BLaER1 (cell line): ENCODE data around the gene TMEM59L.

Experiments
- H3K27ac ChIP-seq: shearing (Covaris generic); formaldehyde crosslinking; 2 replicates; pipeline ENCODE4 v1.8.1; 2022
- H3K27me3 ChIP-seq: shearing (Covaris generic); formaldehyde crosslinking; 2 replicates; pipeline ENCODE4 v1.8.1; 2022
- H3K36me3 ChIP-seq: shearing (Covaris generic); formaldehyde crosslinking; 2 replicates; pipeline ENCODE4 v1.8.1; 2022
- H3K4me1 ChIP-seq: shearing (Covaris generic); formaldehyde crosslinking; 2 replicates; pipeline ENCODE4 v1.8.1; 2022
- H3K4me2 ChIP-seq: shearing (Covaris generic); formaldehyde crosslinking; 2 replicates; pipeline ENCODE4 v1.8.1; 2022
- H3K4me3 ChIP-seq: shearing (Covaris generic); formaldehyde crosslinking; 2 replicates; pipeline ENCODE4 v1.8.1; 2022
- H3K9ac ChIP-seq: shearing (Covaris generic); formaldehyde crosslinking; 2 replicates; pipeline ENCODE4 v1.8.1; 2022
- H3K9me3 ChIP-seq: shearing (Covaris generic); formaldehyde crosslinking; 2 replicates; pipeline ENCODE4 v1.8.1; 2022
- H4K20me1 ChIP-seq: shearing (Covaris generic); formaldehyde crosslinking; 2 replicates; pipeline ENCODE4 v1.8.1; 2022
- Cebpa-rat ChIP-seq: shearing (Covaris generic); IDR thresholded peaks from 2 replicates; pipeline ENCODE4 v1.8.1; 2022

TMEM59L gene

GRCh38 chr19:18636969-18637629 lies 24.4 kb downstream of the TMEM59L start, which contains the start of gene KLHL26:
TSS of gene KLHL26 (plus strand) at chr19:18637028. CDS start at chr19:18637055, 27 bp downstream.
- peak within 1 kb of the TSS; percentile 91 for H3K27ac ChIP-seq
- H3K27me3 ChIP-seq, result no peaks in the 10 kb centered on the region
- H3K9me3 ChIP-seq, result no peaks in the 10 kb centered on the region
- no peak for TF ChIP-seq Cebpa-rat
- peaks cover 35% of the 10 kb centered on the region for H4K20me1 ChIP-seq
- H3K4me3 ChIP-seq, result peak within 1 kb of the TSS; percentile 90
- peak within 1 kb of the TSS; percentile 99 for H3K4me2 ChIP-seq
- H3K4me1 ChIP-seq, result peaks cover 35% of the 10 kb centered on the region
- peaks cover 9% of the 10 kb centered on the region; the same call in 1 of the 2 replicates for H3K36me3 ChIP-seq
- peak within 1 kb of the TSS; percentile 94 for H3K9ac ChIP-seq

- Histone ChIP-seq H3K9me3 (no peaks in the 10 kb centered on the region), H3K9ac (peak overlapping the region; percentile 94), H3K36me3 (peaks cover 9% of the 10 kb centered on the region; the same call in 1 of the 2 replicates), H3K4me2 (peak overlapping the region; percentile 99), H3K4me1 (peaks cover 38% of the 10 kb centered on the region), H3K4me3 (peak overlapping the region; percentile 90), H3K27me3 (no peaks in the 10 kb centered on the region), H4K20me1 (peaks cover 38% of the 10 kb centered on the region), H3K27ac (no peak overlapping the region)
- TF ChIP-seq Cebpa-rat, result no peak
Observed at GRCh38 chr19:18637673-18638630, 25.3 kb downstream of the TMEM59L start.

- peaks cover 9% of the 10 kb centered on the region; the same call in 1 of the 2 replicates for H3K36me3 ChIP-seq
- no peak overlapping the region for H3K4me2 ChIP-seq
Observed at GRCh38 chr19:18639706-18640243, 27.1 kb downstream of the TMEM59L start.

GRCh38 chr19:18644196-18645034 lies 31.7 kb downstream of the TMEM59L start:
- Histone ChIP-seq H3K36me3 (peaks cover 9% of the 10 kb centered on the region; the same call in 1 of the 2 replicates), H3K4me2 (peak overlapping the region; percentile 98), H3K27me3 (no peaks in the 10 kb centered on the region), H3K9me3 (no peaks in the 10 kb centered on the region), H3K4me3 (peak overlapping the region; percentile 48), H3K27ac (peak overlapping the region; percentile 54), H3K9ac (peak overlapping the region; percentile 70), H3K4me1 (peaks cover 65% of the 10 kb centered on the region), H4K20me1 (peaks cover 83% of the 10 kb centered on the region)
- TF ChIP-seq Cebpa-rat, result no peak

More at GRCh38 chr19:18639706-18640243, 27.1 kb downstream of the TMEM59L start:
- peaks cover 41% of the 10 kb centered on the region for H3K4me1 ChIP-seq
- H3K27me3 ChIP-seq, result no peaks in the 10 kb centered on the region
- no peak for TF ChIP-seq Cebpa-rat
- peaks cover 52% of the 10 kb centered on the region for H4K20me1 ChIP-seq
- no peak overlapping the region for H3K4me3 ChIP-seq
- no peaks in the 10 kb centered on the region for H3K9me3 ChIP-seq
- no peak overlapping the region for H3K9ac ChIP-seq
- H3K27ac ChIP-seq, result no peak overlapping the region

GRCh38 chr19:18645035-18645511 lies 32.4 kb downstream of the TMEM59L start:
- H3K4me2 ChIP-seq, result peak overlapping the region; percentile 98
- H3K9ac ChIP-seq, result peak overlapping the region; percentile 70
- H3K4me1 ChIP-seq, result peaks cover 72% of the 10 kb centered on the region
- peaks cover 85% of the 10 kb centered on the region for H4K20me1 ChIP-seq
- peaks cover 9% of the 10 kb centered on the region; the same call in 1 of the 2 replicates for H3K36me3 ChIP-seq
- peak overlapping the region; percentile 54 for H3K27ac ChIP-seq
- no peak for TF ChIP-seq Cebpa-rat
- no peaks in the 10 kb centered on the region for H3K27me3 ChIP-seq
- no peaks in the 10 kb centered on the region for H3K9me3 ChIP-seq
- peak overlapping the region; percentile 48 for H3K4me3 ChIP-seq

- Histone ChIP-seq H3K27ac (no peak overlapping the region), H3K4me2 (peak overlapping the region; percentile 98), H3K27me3 (no peaks in the 10 kb centered on the region), H3K9me3 (no peaks in the 10 kb centered on the region), H3K36me3 (no peaks in the 10 kb centered on the region), H4K20me1 (peaks cover 89% of the 10 kb centered on the region), H3K9ac (no peak overlapping the region), H3K4me1 (peaks cover 89% of the 10 kb centered on the region), H3K4me3 (no peak overlapping the region)
- TF ChIP-seq Cebpa-rat, result no peak
Observed at GRCh38 chr19:18646535-18647370, 34.1 kb downstream of the TMEM59L start.

GRCh38 chr19:18647371-18647767 lies 34.7 kb downstream of the TMEM59L start:
- TF ChIP-seq Cebpa-rat, result no peak
- Histone ChIP-seq H3K4me2 (peak overlapping the region; percentile 98), H3K9me3 (no peaks in the 10 kb centered on the region), H3K4me3 (no peak overlapping the region), H3K27ac (0 out of 2 replicates have a peak overlapping the region, but pooled peaks have one; percentile 61), H3K4me1 (peaks cover 89% of the 10 kb centered on the region), H3K27me3 (no peaks in the 10 kb centered on the region), H3K36me3 (no peaks in the 10 kb centered on the region), H4K20me1 (peaks cover 89% of the 10 kb centered on the region), H3K9ac (peak overlapping the region; percentile 24; the same call in 1 of the 2 replicates)

GRCh38 chr19:18647807-18648206 lies 35.1 kb downstream of the TMEM59L start:
- H4K20me1 ChIP-seq, result peaks cover 93% of the 10 kb centered on the region
- no peaks in the 10 kb centered on the region for H3K36me3 ChIP-seq
- H3K27ac ChIP-seq, result peak overlapping the region; percentile 61; the same call in 1 of the 2 replicates
- peaks cover 89% of the 10 kb centered on the region for H3K4me1 ChIP-seq
- peak overlapping the region; percentile 98 for H3K4me2 ChIP-seq
- TF ChIP-seq Cebpa-rat, result no peak
- H3K27me3 ChIP-seq, result no peaks in the 10 kb centered on the region
- H3K4me3 ChIP-seq, result no peak overlapping the region
- no peaks in the 10 kb centered on the region for H3K9me3 ChIP-seq
- H3K9ac ChIP-seq, result peak overlapping the region; percentile 24; the same call in 1 of the 2 replicates
